HG03521 (cell line): ENCODE data around the gene PNMA8B.

ENCODE experiments used
- ATAC-seq: cut with Tn5 transposase; IDR thresholded peaks from one replicate; pipeline ENCODE4 v1.9.1; 2021; ENCODE audit warnings: mild to moderate bottlenecking, moderate library complexity; ENCODE audit not compliant: unreplicated experiment

The PNMA8B gene

DNA sequence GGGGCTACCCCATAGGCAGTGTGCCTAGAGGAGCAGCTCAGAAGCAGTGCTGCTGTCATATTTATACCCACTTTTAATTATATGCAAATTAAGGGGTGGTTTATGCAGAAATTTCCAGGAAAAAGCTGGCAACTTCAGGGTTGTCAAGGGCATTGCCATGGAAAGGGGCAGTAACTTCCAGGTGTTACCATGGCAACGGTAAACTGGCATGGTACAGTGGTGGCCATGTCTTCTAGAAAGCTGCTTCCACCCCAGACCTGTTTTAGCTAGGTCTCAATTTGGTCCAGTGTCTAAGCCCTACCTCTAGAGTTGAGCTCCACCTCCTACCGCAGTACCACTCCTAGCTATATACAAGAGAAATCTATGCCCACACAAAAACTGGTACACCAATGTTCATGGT, 35.6 kb downstream of the PNMA8B start:
- no peak for ATAC-seq

DNA sequence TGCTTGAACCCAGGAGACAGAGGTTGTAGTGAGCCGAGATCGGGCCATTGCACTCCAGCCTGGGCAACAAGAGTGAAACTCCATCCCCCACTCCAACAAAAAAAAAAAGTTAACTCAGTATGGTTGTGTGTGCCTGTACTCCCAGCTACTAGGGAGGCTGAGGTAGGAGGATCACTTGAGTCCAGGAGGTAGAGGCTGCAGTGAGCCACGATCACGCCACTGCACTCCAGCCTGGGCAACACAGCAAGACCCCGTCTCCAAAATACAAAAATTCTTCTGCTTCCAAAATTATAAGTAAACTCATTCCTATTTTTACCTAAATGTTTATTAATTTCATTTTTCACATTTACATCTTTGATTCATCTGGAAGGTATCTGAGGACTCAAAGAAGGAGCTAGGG, 38.7 kb downstream of the PNMA8B start:
- no peak for ATAC-seq

DNA sequence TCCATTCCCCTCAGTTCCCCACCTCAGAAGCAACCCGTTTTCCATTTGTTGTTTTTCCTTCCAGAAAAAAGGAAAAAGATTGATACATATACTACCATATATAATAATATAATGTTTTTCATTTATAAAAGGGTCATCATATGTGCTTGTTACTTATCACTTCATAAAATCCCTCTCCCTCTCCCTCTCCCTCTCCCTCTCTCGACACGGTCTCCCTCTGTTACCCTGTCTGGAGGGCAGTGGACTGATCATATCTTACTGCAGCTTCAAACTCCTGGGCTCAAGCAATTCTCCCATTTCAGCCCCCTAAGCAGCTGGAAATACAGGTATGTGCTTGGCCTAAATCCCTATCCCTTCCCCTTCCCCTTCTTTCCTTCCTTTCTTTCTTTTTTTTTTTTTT, 41.4 kb downstream of the PNMA8B start:
- no peak for ATAC-seq

DNA sequence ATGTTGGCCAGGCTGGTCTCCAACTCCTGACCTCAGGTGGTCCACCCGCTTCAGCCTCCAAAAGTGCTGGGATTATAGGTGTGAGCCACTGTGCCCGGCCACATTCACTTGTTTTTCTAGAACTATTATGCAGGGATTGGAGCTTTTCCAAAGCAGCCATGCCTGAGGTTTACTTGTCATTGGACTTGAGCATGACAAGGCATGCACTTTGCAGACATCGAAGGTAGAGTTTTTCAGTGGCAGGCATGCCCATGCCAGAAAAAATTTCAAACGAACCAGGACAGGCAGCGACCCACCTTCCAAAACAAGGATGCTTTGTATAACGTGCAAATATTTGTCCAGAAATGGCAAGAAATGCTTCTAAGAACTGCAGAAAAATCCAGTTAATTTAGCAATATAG, 42.0 kb downstream of the PNMA8B start:
- ATAC-seq: no peak

DNA sequence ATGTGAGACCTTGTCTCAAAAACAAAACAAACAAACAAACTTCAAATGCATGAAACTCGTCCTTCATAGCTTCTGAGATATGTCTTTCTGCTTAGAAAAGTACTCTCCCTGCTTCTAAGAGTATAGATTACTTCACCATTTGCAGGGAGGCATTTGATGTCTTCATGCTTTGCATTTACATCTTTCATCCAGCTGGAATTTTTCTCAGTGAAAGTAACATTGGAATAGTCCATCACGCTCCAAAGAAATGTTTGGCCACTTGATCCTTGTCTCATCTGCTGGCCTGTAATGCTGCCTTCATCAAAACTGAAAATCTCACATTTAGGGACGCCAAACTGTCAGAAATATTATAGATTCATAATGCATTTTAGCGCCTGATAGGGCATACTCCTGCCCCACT, 43.5 kb downstream of the PNMA8B start:
- no peak for ATAC-seq

DNA sequence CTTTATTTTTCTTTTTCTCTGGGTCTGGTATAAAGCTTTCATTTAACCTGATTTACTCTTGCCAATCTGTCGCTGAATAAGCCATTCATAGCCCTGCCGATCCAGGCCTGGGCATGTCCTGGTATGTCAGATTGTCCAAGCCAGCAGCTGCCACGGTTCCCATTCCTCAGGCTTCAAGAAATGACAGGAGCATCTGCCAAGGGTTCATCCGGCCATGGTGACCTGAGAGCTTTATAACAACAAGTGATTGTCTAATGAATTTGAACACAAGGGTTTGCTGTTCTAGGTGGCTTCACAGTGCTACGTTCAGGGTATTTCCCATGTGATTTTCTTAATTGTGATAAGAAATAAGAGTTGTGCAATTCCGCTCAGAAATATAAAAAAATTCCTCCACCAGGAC, 44.3 kb downstream of the PNMA8B start:
- ATAC-seq: no peak

DNA sequence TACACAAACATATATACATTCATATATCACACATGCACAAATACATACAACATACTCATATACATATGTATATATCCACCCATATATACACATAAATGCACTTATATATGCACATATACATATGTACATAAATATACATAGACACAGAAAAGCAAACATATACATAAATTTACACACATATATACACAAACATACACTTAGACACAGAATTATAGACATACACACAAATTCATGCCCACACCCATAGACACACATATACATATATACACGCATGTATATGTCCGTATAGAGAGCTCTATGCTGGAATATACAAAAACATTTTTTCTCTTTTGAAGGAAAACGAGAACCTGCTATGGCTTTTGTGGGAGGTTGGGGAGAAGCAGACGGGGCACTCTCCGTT, 44.9 kb downstream of the PNMA8B start:
- ATAC-seq: no peak

DNA sequence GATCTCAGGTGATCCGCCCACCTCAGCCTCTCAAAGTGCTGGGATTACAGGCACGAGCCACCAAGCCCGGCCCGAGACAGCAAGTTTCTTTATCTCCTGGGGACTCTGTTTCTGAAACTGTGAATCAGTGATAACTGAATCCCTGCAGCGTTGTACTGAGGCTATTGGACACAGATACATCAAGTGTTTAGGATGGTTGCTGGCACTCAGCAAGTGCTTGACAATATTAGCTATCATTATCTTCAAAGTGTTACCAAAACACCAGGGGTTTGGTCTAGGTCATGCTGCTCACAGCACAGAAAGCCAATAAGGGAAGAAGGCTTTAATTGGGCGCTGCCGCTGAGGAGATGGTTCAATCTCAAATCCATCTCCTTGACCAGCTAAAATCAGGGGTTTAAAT, 46.4 kb downstream of the PNMA8B start:
- no peak for ATAC-seq

DNA sequence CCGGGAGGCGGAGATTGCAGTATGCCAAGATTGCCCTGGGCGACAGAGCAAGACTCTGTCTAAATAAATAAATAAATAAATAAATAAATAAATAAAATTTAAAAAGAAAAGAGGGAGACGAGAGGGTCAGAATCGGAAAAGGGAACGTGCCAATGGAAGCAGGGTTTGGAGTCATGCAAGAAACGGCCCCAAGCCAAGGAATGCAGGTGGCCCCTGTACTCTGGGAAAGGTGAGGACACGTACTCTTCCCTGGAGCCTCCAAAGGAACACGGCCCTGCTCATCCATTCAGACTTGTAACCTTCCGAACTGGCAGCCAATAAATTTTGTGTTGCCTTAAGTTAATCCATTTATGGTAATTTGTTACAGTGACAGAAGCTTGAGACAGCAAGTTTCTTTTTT, 47.1 kb downstream of the PNMA8B start:
- no peak for ATAC-seq

DNA sequence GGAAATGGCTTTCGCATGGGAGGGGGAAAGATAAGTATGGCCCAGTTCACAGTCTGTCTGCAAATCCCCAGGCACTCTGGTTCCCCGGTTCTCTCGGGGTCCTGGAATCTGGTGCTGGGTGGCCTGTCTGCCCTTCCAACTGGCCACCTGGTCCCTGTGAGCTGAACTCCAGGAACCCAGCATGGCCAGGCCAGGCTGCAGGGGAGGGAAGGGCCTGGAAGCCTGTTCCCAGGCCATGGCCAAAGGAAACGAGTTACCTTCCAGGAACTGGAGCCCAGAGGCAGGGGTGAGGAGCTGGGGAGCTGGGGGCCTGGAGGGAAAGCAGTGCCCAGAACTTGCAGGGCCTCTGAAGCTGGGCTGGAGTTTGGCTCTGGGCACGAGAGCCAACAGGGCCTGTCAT, 47.8 kb downstream of the PNMA8B start:
- no peak for ATAC-seq

DNA sequence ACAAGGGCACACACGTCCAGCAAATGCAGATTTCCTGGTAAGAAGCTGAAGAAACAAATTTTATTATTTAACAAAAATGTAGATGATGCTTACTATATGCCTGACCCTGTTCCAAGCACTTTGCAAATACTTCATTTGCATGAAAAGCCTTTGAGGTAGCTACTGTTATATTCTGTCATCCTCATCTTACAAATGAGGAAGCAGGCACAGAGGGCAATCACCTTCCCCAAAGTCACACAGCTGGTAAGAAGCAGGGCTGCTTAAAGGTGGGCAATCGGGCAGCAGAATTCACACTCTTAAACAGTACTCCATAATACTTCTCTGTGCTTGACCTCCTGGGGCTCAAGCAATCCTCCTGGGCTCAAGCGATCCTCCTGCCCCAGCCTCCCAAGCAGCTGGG, 48.7 kb downstream of the PNMA8B start:
- no peak for ATAC-seq

DNA sequence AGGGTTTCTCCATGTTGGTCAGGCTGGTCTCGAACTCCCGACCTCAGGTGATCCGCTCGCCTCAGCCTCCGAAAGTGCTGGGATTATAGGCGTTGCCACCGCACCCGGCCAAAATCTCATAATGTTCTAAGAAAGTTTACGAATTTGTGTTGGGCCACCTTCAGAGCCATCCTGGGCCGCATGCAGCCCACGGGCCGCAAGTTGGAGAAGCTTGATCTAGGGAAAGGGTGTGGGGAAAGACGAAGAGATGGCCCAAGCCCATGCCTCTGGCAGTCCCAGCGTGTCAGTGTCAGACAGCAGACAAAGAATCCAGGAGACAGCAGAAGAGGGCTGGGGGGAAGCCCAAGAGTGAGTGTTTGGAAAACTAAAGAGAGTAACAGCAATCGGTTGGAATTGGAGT, 49.6 kb downstream of the PNMA8B start:
- ATAC-seq: no peak

DNA sequence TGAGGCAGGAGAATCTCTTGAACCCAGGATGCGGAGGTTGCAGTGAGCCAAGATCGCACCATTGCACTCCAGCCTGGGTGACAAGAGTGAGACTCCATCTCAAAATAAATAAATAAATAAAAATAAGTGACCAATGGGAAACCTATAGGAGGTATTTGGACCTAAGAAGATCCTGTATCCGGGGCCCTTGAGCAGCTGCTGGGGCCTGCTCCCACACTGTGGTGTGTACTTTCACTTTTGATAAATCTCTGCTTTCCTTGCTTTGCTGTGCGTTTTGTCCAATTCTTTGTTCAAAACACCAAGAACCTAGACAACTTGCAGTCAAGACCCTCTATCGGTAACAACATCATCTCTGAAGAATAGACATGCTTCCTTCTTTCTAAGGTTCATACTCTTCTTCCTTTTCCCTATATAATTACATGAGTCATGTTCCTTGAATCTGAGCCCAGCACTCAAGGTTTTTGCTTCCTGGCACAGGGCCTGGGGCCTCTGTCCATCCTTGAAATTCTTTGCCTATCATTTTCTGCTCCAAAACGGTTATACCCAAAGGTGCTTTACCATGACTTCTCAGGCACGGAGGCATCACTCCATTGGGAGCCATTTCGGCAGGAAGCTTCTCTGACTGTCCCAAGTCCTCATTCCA, 52.7 kb downstream of the PNMA8B start:
- no peak for ATAC-seq

DNA sequence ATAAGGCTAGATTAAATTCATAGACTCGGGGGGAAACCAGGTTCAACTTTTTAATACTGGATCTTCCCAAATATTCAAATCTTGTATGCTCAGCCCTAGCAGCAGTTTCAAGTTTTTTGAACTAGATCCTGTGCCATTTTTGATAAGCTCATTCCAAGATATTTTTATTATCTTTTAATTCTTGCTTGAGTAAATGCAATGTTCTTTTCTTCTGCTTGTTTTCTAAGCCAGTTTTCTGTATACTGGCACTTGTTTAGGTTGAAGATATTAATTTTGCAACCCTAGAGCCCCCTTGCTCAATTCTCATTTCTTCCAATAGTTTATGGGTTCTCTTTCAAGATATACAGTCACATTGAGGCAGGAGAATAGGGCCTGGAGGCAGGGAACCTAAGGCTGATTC, 53.8 kb downstream of the PNMA8B start:
- ATAC-seq: no peak
